ENCODE results near the gene COMP. TPM values are rescaled to one million over a fixed set of nuclear protein-coding genes. Genes with fewer than 3 reads are reported as not detected.

COMP gene
- polyA plus RNA-seq, 10 donors: 0.41 to 22.5 (median 10.9) TPM

DNA sequence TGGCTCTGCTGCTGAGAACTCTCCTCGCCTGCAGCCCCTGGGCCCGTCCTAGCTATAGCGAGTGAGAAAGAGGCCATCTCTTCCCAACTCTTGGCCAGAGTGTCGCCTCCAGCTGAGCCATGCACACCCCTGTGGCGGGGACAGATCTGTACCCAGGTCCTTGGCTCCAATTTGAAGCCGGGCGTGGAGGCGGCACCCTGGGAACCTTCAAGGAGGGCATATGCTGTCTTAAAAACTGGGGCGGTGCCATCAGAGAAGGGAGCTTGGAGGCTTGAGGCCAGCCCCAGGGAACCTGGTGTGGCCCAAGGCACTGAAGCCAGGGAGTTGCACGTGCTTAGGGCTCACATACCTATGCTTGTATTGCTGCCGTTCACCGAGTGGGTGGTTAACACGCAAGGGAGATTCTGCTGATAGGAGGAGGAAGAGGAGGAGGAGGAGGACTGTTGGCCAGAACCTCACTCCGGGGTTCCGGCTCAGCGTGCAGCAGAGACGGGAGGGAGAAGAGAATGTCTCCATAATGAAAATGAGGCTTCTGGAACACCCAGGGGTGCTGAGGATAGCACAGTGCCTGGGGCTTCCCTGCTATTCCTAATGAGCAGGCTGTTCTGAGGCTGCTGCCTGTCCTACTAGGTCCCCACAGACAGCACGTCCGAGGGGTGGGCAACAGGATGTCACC is 40.7 kb downstream of the COMP start:
- no peak for DNase-seq

- DNase-seq: no peak
These were observed 41.5 kb downstream of the COMP start for GRCh38 chr19:18749362-18750231.

- peak in 2 of 3 donors; percentile 61 to 90 for DNase-seq
These were observed 44.4 kb downstream of the COMP start for GRCh38 chr19:18746401-18747325.

GRCh38 chr19:18745931-18746330 is 45.2 kb downstream of the COMP start:
- DNase-seq: no peak

- DNase-seq: peak in 1 of 3 donors; percentile 75
These were observed 45.9 kb downstream of the COMP start for GRCh38 chr19:18745012-18745735.

DNA sequence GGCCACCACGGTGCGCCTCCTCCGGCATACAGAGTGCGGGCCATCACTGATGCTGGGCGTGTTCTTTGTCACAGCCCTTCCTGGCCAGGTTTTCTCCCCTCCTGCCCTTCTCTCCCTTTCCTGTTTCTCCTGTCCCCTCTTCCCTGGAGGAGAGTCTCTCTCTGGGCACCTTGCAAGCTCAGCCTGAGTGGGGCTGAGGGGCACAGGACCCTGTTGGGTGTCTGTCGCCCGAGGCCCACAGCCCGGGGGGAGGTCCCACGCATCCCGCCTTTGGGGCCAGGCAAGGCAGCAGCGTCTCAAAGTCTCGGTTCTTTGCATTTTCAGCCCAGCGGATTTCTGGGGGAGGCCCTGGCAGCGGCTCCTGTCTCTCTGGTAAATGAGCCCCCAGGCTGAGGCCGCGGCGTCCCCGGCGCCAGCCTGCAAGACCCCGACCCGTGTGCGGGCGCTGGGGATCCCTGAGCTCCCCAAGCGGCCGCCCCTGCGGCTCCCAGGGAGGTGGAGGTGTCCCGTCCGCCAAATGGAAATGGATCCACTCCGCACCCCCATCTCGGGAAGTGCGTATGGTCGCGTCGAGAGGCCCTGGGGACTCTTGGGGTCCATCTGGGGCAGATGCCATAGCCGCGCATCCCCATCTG is 47.2 kb downstream of the COMP start:
- DNase-seq: peak in 1 of 3 donors; percentile 66

- DNase-seq: peak in 2 of 3 donors; percentile 74 to 89
These were observed 48.0 kb downstream of the COMP start for GRCh38 chr19:18742838-18743783.

DNA sequence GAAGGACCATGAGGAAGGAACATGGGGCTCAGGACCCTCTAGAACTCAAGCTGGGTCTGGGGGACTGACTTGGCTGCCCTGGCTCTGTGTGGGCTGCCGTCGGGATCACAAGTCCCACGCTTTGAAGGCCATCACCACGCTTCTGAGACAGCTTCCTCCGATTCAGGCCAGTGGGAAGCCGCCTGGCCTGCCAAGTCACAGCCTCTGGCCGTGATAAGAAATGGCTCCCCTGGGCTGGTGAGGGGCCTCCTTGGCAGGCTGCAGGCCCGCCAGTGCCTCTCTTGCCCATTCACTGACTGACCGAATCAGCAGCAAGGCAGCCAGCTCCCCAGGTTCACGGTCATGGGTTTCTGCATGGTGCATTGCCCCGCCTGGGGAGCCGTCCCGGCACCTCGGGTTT is 48.8 kb downstream of the COMP start:
- DNase-seq: peak in 1 of 3 donors; percentile 63

DNA sequence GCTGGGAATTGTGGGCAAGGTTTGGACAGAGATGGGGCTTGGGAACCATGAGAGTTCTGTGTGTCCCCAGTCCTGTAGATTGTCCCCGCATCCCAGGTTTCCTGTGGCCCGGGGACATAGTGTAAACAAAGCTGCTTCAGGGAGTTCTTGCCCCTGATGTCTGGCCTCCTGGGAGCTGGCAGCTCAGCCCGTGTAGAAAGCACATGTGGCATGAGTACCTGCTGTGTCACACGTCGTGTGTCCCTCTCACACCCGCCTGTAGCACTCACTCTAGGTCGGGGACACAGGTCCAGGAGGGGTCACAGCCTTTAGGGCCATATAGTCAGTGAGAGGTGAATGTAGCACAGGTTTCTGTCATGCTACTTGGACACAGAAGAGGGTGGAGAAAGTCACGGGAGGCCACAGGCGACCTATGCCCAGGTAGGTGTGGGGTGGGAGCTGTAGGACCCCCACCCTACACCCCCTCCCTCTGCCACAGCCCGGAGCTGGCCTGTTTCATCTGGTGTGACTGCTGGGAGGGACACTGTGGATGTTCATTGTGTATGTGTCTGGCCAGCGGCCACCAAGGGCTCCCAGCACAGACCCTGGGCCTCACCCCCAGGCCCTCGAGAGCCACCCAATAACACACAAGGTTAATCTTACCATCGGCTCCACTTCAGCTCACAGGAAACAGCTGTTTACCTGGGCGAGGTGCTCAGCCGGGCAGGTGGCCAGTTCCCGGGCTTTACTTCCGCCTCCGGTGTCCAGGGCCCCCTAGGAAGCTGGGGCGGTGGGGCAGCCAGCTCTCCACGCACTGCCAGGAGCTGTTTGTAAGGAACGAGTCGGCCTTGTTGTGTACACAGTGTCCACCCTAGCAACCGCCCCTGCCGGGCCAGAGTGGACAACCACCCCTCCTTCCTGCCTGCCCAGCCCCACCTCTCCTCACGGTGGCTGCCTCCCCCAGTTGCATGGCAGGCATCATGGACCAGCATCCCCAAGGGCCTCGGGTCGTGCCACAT is 49.7 kb downstream of the COMP start:
- DNase-seq: peak in 2 of 3 donors; percentile 55 to 83

DNA sequence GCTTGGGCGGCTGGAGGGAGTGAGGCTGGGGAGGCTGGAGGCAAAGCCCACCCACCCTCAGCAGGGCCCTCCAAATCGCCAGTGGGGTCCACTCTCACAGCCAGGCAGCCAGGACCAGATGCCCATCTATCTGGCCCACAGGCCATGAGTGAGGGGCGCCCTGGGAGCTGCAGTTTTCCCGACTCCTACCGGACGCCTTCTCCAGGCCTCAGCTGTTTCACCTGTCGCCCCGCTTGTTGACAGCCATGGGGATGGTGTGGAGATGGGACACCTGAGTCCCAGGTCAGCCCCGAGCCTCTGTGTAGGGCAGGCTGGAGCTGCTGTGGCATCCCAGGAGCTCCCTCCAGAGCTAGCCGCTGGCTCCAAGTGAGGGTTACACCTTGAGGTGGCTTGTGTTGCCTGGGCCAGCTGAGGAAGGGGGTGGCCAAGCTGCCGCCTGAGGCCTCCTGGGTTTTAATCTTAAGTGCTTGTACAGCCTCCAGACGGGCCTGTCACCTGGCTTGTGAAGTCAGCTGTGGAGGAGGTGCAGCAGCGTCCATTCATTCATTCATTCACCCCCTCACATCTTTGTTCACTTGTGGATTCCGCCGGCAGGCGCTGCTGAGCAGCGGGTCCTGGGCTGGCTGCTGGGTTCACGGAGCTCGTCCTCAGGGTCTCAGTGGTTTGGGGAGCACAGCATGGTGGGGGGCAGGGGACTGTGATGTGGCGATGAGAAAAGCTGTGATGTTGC is 52.0 kb downstream of the COMP start:
- DNase-seq: no peak

DNA sequence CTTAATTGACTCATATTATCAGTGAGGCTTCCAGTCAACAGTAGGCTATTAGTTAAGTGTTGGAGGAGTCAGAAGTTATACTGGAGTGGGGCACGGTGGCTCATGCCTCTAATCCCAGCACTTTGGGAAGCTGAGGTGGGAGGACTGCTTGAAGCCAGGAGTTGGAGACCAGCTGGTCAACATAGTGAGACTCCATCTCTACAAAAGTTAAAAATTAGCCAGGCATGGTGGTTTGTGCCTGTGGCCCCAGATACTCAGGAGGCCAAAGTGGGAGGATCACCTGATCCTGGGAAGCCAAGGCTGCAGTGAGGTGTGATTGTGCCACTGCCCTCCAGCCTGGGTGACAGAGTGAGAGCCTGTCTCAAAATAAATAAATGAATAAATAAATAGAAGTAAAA is 53.2 kb downstream of the COMP start:
- no peak for DNase-seq

- DNase-seq: no peak
These were observed 53.7 kb downstream of the COMP start for GRCh38 chr19:18737337-18737953.

GRCh38 chr19:18736415-18737336 is 54.4 kb downstream of the COMP start:
- DNase-seq: peak in 1 of 3 donors; percentile 67

GRCh38 chr19:18735752-18736151 is 55.4 kb downstream of the COMP start:
- DNase-seq: peak in 1 of 3 donors; percentile 42

GRCh38 chr19:18735324-18735723 is 55.8 kb downstream of the COMP start:
- DNase-seq: no peak

Data from muscle of back (tissue), 11 donors.